Endodermal cell (in vitro differentiated cells): ENCODE results near the gene NEGR1. TPM values are rescaled to one million over a fixed set of nuclear protein-coding genes. Genes with fewer than 3 reads are reported as not detected.

Source experiments
- DNase-seq: peaks from one replicate; pipeline ENCODE4 v3.0.0-alpha.2; 2017
- H3K27ac ChIP-seq: 2 replicates; pipeline ENCODE4 v1.5.1; 2013; ENCODE audit warnings: mild to moderate bottlenecking, low read depth, low read length, moderate library complexity
- H3K27me3 ChIP-seq: 2 replicates; pipeline ENCODE4 v1.6.1; 2013; ENCODE audit warnings: mild to moderate bottlenecking, low read length, moderate library complexity; ENCODE audit not compliant: insufficient read depth, control insufficient read depth, poor library complexity, severe bottlenecking
- H3K36me3 ChIP-seq: 2 replicates; pipeline ENCODE4 v1.7.0; 2013; ENCODE audit warnings: mild to moderate bottlenecking, low read length, moderate library complexity; ENCODE audit not compliant: control insufficient read depth, insufficient read depth
- H3K4me1 ChIP-seq: one replicate; pipeline ENCODE4 v1.7.0; 2013; ENCODE audit warnings: low read length; ENCODE audit not compliant: control insufficient read depth, insufficient read depth
- H3K4me3 ChIP-seq: 2 replicates; pipeline ENCODE4 v1.5.1; 2013; ENCODE audit warnings: mild to moderate bottlenecking, low read length, moderate library complexity
- H3K9ac ChIP-seq: 2 replicates; pipeline ENCODE4 v1.6.1; 2013; ENCODE audit warnings: mild to moderate bottlenecking, low read length, moderate library complexity; ENCODE audit not compliant: poor library complexity, severe bottlenecking; ENCODE audit errors: extremely low read depth
- H3K9me3 ChIP-seq: 2 replicates; pipeline ENCODE4 v1.6.1; 2013; ENCODE audit warnings: mild to moderate bottlenecking, low read length, moderate library complexity; ENCODE audit not compliant: control insufficient read depth
- H3K27ac Mint-ChIP-seq: 2 replicates; pipeline ENCODE4 v1.8.0; 2020; ENCODE audit warnings: mixed read lengths
- H3K27me3 Mint-ChIP-seq: 2 replicates; pipeline ENCODE4 v1.8.0; 2021; ENCODE audit warnings: mild to moderate bottlenecking, mixed read lengths; ENCODE audit not compliant: insufficient read depth
- H3K36me3 Mint-ChIP-seq: 2 replicates; pipeline ENCODE4 v1.8.0; 2020; ENCODE audit warnings: low read depth, mixed read lengths
- H3K4me1 Mint-ChIP-seq: 2 replicates; pipeline ENCODE4 v1.8.0; 2020; ENCODE audit warnings: mixed read lengths
- H3K4me3 Mint-ChIP-seq: 2 replicates; pipeline ENCODE4 v1.8.0; 2020; ENCODE audit warnings: mild to moderate bottlenecking, moderate library complexity, mixed read lengths
- H3K9me3 Mint-ChIP-seq: 2 replicates; pipeline ENCODE4 v1.8.0; 2020; ENCODE audit warnings: mild to moderate bottlenecking, mixed read lengths
- CTCF ChIP-seq: fragments of 200-600 bp; sonication (generic); conservative IDR thresholded peaks from 2 replicates; pipeline ENCODE4 v1.5.0; 2021; ENCODE audit warnings: antibody characterized with exemption, mild to moderate bottlenecking
- WGBS, 2 experiments: methylation state at CpG; one replicate each; pipeline versions ENCODE4 v1.1.5 to v1.1.7; 2013; ENCODE audit warnings: missing lambda C conversion rate in 2 of 2, mixed read lengths in 1 of 2; ENCODE audit not compliant: insufficient coverage in 1 of 2, insufficient read length in 1 of 2; 5-methylcytosine and 5-hydroxymethylcytosine counted together
- total RNA-seq, 2 donors: library from RNA; stranded (reverse); fragmentation: NEBNext Ultra II Directional in 1 of 2; extraction: Animal tissue kit (Norgen Biotek cat#: 25700) in 1 of 2; gene quantifications; 2 replicates in 1 of 2; 3 replicates in 1 of 2; pipeline ENCODE4 v1.2.1, GENCODE V29; 2021

NEGR1 gene
- total RNA-seq, 2 donors from 2014 or later = 1.5 to 2.1 TPM

GRCh38 chr1:71668065-71668464 lies 614.3 kb downstream of the NEGR1 start:
- 82 to 88% methylated on average over 3 of the region's 3 CpGs for WGBS, 2 experiments
- H3K9me3 Mint-ChIP-seq = no peaks in the 10 kb centered on the region
- H3K27ac Mint-ChIP-seq = no peak overlapping the region
- Histone ChIP-seq H3K27ac (no peak overlapping the region), H3K9me3 (no peaks in the 10 kb centered on the region), H3K4me3 (no peak overlapping the region), H3K9ac (no peak overlapping the region), H3K36me3 (no peaks in the 10 kb centered on the region), H3K27me3 (no peaks in the 10 kb centered on the region), H3K4me1 (no peaks in the 10 kb centered on the region)
- H3K27me3 Mint-ChIP-seq = no peaks in the 10 kb centered on the region
- H3K4me1 Mint-ChIP-seq = no peaks in the 10 kb centered on the region
- DNase-seq = no peak
- H3K4me3 Mint-ChIP-seq = no peak overlapping the region
- no peaks in the 10 kb centered on the region for H3K36me3 Mint-ChIP-seq
- no peak for TF ChIP-seq CTCF

DNA sequence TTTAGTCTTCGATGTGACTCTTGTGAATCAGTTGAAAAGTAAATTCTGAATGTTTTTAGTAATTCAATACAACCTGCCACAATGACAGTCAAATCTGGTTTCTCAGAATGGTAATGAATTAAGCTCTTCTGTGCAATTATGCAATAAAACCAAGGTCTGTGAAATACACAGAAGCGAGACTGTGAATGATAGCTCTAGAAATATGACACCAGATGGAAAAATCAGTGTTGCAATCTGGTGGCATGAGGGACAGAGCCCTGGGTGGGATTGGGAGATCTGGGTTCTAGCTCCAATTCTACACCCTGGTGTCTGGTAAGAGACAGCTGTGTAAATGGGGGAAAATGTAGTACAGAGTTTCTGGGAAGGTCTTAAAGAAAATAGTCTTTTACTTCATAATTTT lies 615.1 kb downstream of the NEGR1 start:
- Mint-ChIP-seq H3K27me3 (no peaks in the 10 kb centered on the region), H3K36me3 (no peaks in the 10 kb centered on the region), H3K4me1 (no peaks in the 10 kb centered on the region), H3K4me3 (no peak overlapping the region), H3K9me3 (no peaks in the 10 kb centered on the region), H3K27ac (no peak overlapping the region)
- Histone ChIP-seq H3K4me3 (no peak overlapping the region), H3K9ac (no peak overlapping the region), H3K9me3 (no peaks in the 10 kb centered on the region), H3K36me3 (no peaks in the 10 kb centered on the region), H3K4me1 (no peaks in the 10 kb centered on the region), H3K27ac (no peak overlapping the region), H3K27me3 (no peaks in the 10 kb centered on the region)
- no peak for TF ChIP-seq CTCF
- DNase-seq = no peak
- 77 to 84% methylated on average over 2 of the region's 2 CpGs for WGBS, 2 experiments

- H3K4me1 ChIP-seq = no peaks in the 10 kb centered on the region
- no peak overlapping the region for H3K4me3 Mint-ChIP-seq
- H3K9ac ChIP-seq = no peak overlapping the region
- no peaks in the 10 kb centered on the region for H3K4me1 Mint-ChIP-seq
- no peak overlapping the region for H3K27ac ChIP-seq
- H3K36me3 ChIP-seq = no peaks in the 10 kb centered on the region
- H3K27me3 Mint-ChIP-seq = no peaks in the 10 kb centered on the region
- H3K4me3 ChIP-seq = no peak overlapping the region
- H3K36me3 Mint-ChIP-seq = no peaks in the 10 kb centered on the region
- DNase-seq = no peak
- H3K27ac Mint-ChIP-seq = no peak overlapping the region
- no peak for TF ChIP-seq CTCF
- H3K9me3 Mint-ChIP-seq = no peaks in the 10 kb centered on the region
- no peaks in the 10 kb centered on the region for H3K9me3 ChIP-seq
- no peaks in the 10 kb centered on the region for H3K27me3 ChIP-seq
These were observed 615.7 kb downstream of the NEGR1 start for GRCh38 chr1:71666609-71667008.
